A549 (cell line): ENCODE measurements around the gene CTAG1B. TPM values are rescaled to one million over a fixed set of nuclear protein-coding genes. Genes with fewer than 3 reads are reported as not detected.
A peak's percentile ranks its signal among the peaks of the same experiment; 100 is the strongest.

Experiments used
- ATAC-seq, 2 experiments: fragments of 200-7000 bp in 1 of 2; fragments of >200 bp in 1 of 2; cut with Nextera tagmentation in 1 of 2; cut with Tn5 transposase in 1 of 2; 3 replicates each; pipeline versions ENCODE4 v1.8.0 to v1.9.1; 2018 to 2020; ENCODE audit warnings: mild to moderate bottlenecking in 1 of 2, moderate library complexity in 1 of 2
- CTCF ChIA-PET: fragments of 300-600 bp; sonication (Branson Sonifier 250); formaldehyde crosslinking; extraction: SDS; loops from one replicate; lab custom pipeline; 2021; ENCODE audit warnings: antibody characterized with exemption, inconsistent platforms; lab: Yijun Ruan, JAX
- POLR2A ChIA-PET: fragments of 350-600 bp; formaldehyde crosslinking; extraction: SDS; loops from one replicate; lab custom pipeline; 2021; ENCODE audit warnings: antibody characterized with exemption, inconsistent platforms; lab: Yijun Ruan, JAX
- DNase-seq, 2 experiments: peaks; one replicate each; pipeline versions ENCODE4 v3.0.0 to v3.0.0-alpha.2; 2011 to 2016; ENCODE audit warnings: low read depth in 1 of 2, low spot score in 1 of 2
- FAIRE-seq: peaks from 2 replicates; lab custom pipeline; 2011; peaks lifted over from hg19 to GRCh38; lab: Jason Lieb, UNC
- H3K27ac ChIP-seq, 2 experiments: fragments of >200 bp; sonication (Bioruptor Twin); formaldehyde crosslinking; 3 replicates each; pipeline ENCODE4 v1.5.1; 2016 to 2017
- H3K4me1 ChIP-seq: fragments of >200 bp; sonication (Bioruptor Twin); formaldehyde crosslinking; 3 replicates; pipeline ENCODE4 v1.6.1; 2016
- H3K4me2 ChIP-seq: fragments of >200 bp; sonication (Bioruptor Twin); formaldehyde crosslinking; 3 replicates; pipeline ENCODE4 v1.6.1; 2016
- H3K4me3 ChIP-seq: fragments of >200 bp; sonication (Bioruptor Twin); formaldehyde crosslinking; 3 replicates; pipeline ENCODE4 v1.5.1; 2016
- H3K9me3 ChIP-seq: fragments of >200 bp; sonication (Bioruptor Twin); formaldehyde crosslinking; 3 replicates; pipeline ENCODE4 v1.6.1; 2016
- CBX8 ChIP-seq: fragments of 200-600 bp; sonication (generic); IDR thresholded peaks from 2 replicates; pipeline ENCODE4 v1.6.1; 2016
- CEBPB ChIP-seq, 2 experiments: fragments of >200 bp in 1 of 2; sonication (Bioruptor Twin) in 1 of 2; formaldehyde crosslinking in 1 of 2; IDR thresholded peaks; 2 replicates each; pipeline ENCODE4 v1.6.1; 2012 to 2016
- CHD2 ChIP-seq: fragments of 150-350 bp; IDR thresholded peaks from 2 replicates; pipeline ENCODE4 v1.6.1; 2014; ENCODE audit warnings: low read length; ENCODE audit not compliant: partially characterized antibody
- EHMT2 ChIP-seq: fragments of 200-600 bp; sonication (generic); IDR thresholded peaks from 2 replicates; pipeline ENCODE4 v1.6.1; 2016; ENCODE audit warnings: antibody characterized with exemption, low read depth, mild to moderate bottlenecking, moderate library complexity
- FOSB ChIP-seq: fragments of 250-450 bp; sonication (Bioruptor Pico); IDR thresholded peaks from 2 replicates; pipeline ENCODE4 v1.5.0; 2020; ENCODE audit warnings: mild to moderate bottlenecking, moderate library complexity
- GATA3 ChIP-seq: IDR thresholded peaks from 2 replicates; pipeline ENCODE4 v1.6.1; 2012; ENCODE audit warnings: borderline replicate concordance
- HOXA7 ChIP-seq: fragments of 250-450 bp; sonication (Bioruptor Pico); IDR thresholded peaks from 2 replicates; pipeline ENCODE4 v1.5.0; 2020; ENCODE audit warnings: mild to moderate bottlenecking, moderate library complexity
- HOXB5 ChIP-seq: fragments of 250-450 bp; sonication (Bioruptor Pico); IDR thresholded peaks from 2 replicates; pipeline ENCODE4 v1.5.0; 2020; ENCODE audit warnings: mild to moderate bottlenecking, moderate library complexity
- JUN ChIP-seq, 2 experiments: fragments of >200 bp; sonication (Bioruptor Twin); formaldehyde crosslinking; IDR thresholded peaks; 2 replicates in 1 of 2; 3 replicates in 1 of 2; pipeline ENCODE4 v1.6.1; 2016 to 2017
- JUNB ChIP-seq: fragments of >200 bp; sonication (Bioruptor Twin); formaldehyde crosslinking; IDR thresholded peaks from 2 replicates; pipeline ENCODE4 v1.6.1; 2016
- KDM5A ChIP-seq: fragments of 200-600 bp; sonication (generic); IDR thresholded peaks from 2 replicates; pipeline ENCODE4 v1.6.1; 2016; ENCODE audit warnings: antibody characterized with exemption, mild to moderate bottlenecking
- MAX ChIP-seq: IDR thresholded peaks from 2 replicates; pipeline ENCODE4 v1.6.1; 2012
- MYC ChIP-seq: IDR thresholded peaks from 2 replicates; pipeline ENCODE4 v1.6.1; 2012; ENCODE audit warnings: mild to moderate bottlenecking, inconsistent platforms, low read length, improper control_type of control experiment, borderline replicate concordance
- NR3C1 ChIP-seq: fragments of >200 bp; sonication (Bioruptor Twin); formaldehyde crosslinking; IDR thresholded peaks from 3 replicates; pipeline ENCODE4 v1.6.1; 2017
- PHF8 ChIP-seq: fragments of 200-600 bp; sonication (generic); IDR thresholded peaks from 2 replicates; pipeline ENCODE4 v1.6.1; 2016; ENCODE audit warnings: low read depth, mild to moderate bottlenecking, antibody characterized with exemption, moderate library complexity, borderline replicate concordance
- POLR2A ChIP-seq: IDR thresholded peaks from 2 replicates; pipeline ENCODE4 v1.6.1; 2012; ENCODE audit warnings: mild to moderate bottlenecking, low read length
- RARB ChIP-seq: fragments of 250-450 bp; sonication (Bioruptor Pico); IDR thresholded peaks from 2 replicates; pipeline ENCODE4 v1.8.0; 2021; ENCODE audit warnings: mild to moderate bottlenecking, moderate library complexity
- RCOR1 ChIP-seq: fragments of 150-350 bp; IDR thresholded peaks from 2 replicates; pipeline ENCODE4 v1.6.1; 2014; ENCODE audit warnings: antibody characterized with exemption, low read length, low read depth
- RNF2 ChIP-seq: fragments of 200-600 bp; sonication (generic); IDR thresholded peaks from 2 replicates; pipeline ENCODE4 v1.6.1; 2016; ENCODE audit warnings: low read depth, mild to moderate bottlenecking, antibody characterized with exemption, moderate library complexity, borderline replicate concordance
- TFCP2L1 ChIP-seq: fragments of 250-450 bp; sonication (Bioruptor Pico); IDR thresholded peaks from 2 replicates; pipeline ENCODE4 v1.5.0; 2021; ENCODE audit warnings: mild to moderate bottlenecking
- TP53 ChIP-seq: fragments of 250-450 bp; sonication (Bioruptor Pico); IDR thresholded peaks from 2 replicates; pipeline ENCODE4 v1.5.0; 2021; ENCODE audit warnings: mild to moderate bottlenecking, moderate library complexity
- ZC3H11A ChIP-seq: fragments of 450-650 bp; IDR thresholded peaks from 2 replicates; pipeline ENCODE4 v1.6.1; 2014; ENCODE audit warnings: antibody characterized with exemption, mild to moderate bottlenecking
- ZFP36 ChIP-seq: fragments of 450-650 bp; IDR thresholded peaks from 2 replicates; pipeline ENCODE4 v1.6.1; 2014; ENCODE audit warnings: borderline replicate concordance; ENCODE audit not compliant: partially characterized antibody
- ZNF302 ChIP-seq: fragments of 250-450 bp; sonication (Bioruptor Pico); IDR thresholded peaks from 2 replicates; pipeline ENCODE4 v1.9.0; 2021; ENCODE audit warnings: inconsistent platforms, mild to moderate bottlenecking, moderate library complexity
- WGBS: methylation state at CpG from one replicate; pipeline ENCODE4 v1.1.6; 2017; ENCODE audit errors: missing lambda C conversion rate; 5-methylcytosine and 5-hydroxymethylcytosine counted together
- polyA plus RNA-seq, 4 experiments: library from polyadenylated mRNA; depleted of rRNA in 3 of 4; stranded (reverse); fragments of >200 nt; fragmentation: RNase III in 1 of 4; extraction: RNeasy Plus Mini Kit Qiagen cat#74134 plus additional on column Dnase treatment in 1 of 4; gene quantifications; 2 replicates in 3 of 4; 3 replicates in 1 of 4; pipeline ENCODE4 v1.2.3, GENCODE V29; 2011 to 2017
- TF ChIP-seq, protein P1 (sequence below): fragments of >200 bp; sonication (Bioruptor Twin); formaldehyde crosslinking; IDR thresholded peaks from 3 replicates; pipeline ENCODE4 v1.6.1; 2016
- TF ChIP-seq, protein P2 (sequence below): IDR thresholded peaks from 2 replicates; pipeline ENCODE4 v1.6.1; 2012; ENCODE audit warnings: low read depth, borderline replicate concordance
- TF ChIP-seq, protein P3 (sequence below): fragments of 150-350 bp; IDR thresholded peaks from 2 replicates; pipeline ENCODE4 v1.6.1; 2014; ENCODE audit warnings: low read depth, mild to moderate bottlenecking, low read length

CTAG1B gene
- polyA plus RNA-seq, 2 of the 4 experiments (the other 2 are of a cell fraction), result not detected

DNA sequence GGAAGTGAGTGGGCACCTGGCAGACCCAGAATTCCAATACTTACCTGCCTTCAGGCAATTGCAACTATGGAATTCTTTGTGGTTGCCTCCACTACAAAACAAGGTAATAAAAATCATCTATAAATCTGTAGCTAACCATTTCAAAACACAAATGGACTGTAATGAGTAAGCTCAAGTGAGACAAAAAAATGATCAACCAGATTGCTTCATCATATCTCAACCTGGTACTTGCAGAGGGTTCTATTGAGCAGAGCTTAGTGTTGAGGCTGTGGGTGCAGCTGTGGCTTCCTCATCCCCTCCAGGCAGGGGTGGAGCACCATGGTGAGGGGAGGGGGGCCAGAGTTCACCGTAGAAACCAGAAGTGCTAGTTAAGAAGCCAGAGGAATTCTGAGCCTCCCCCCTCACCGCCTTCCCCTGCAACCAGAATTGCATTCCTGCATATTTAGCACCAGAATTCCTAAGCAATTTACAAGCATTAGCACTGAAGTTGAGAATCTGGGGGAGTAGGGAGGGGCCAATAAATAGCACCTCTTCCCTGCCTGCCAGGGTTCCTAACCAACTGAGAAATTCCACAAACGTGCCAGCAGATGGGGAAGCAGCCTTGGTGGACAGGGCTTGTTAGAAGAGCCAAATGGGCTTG is 22.7 kb downstream of the CTAG1B start:
- no peak overlapping the region for H3K4me2 ChIP-seq
- TF ChIP-seq JUN (IDR thresholded peaks at IDR 0.05) (no peak), ZFP36 (no peak), TP53 (no peak), MYC (no peak), CHD2 (no peak), FOSB (CRISPR knock-in tag) (no peak), TFCP2L1 (CRISPR knock-in tag) (no peak), CEBPB (IDR thresholded peaks at IDR 0.05) (no peak), ZC3H11A (no peak), POLR2A (no peak), RARB (CRISPR knock-in tag) (no peak), RNF2 (no peak), EHMT2 (no peak), ZNF302 (CRISPR knock-in tag) (no peak), HOXA7 (CRISPR knock-in tag) (no peak), GATA3 (no peak)
- TF ChIP-seq, protein P1, sequence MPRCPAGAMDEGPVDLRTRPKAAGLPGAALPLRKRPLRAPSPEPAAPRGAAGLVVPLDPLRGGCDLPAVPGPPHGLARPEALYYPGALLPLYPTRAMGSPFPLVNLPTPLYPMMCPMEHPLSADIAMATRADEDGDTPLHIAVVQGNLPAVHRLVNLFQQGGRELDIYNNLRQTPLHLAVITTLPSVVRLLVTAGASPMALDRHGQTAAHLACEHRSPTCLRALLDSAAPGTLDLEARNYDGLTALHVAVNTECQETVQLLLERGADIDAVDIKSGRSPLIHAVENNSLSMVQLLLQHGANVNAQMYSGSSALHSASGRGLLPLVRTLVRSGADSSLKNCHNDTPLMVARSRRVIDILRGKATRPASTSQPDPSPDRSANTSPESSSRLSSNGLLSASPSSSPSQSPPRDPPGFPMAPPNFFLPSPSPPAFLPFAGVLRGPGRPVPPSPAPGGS, result no peak
- 3% methylated on average over 3 of the region's 3 CpGs for WGBS
- ChIA-PET CTCF (interaction anchor here (1.2 kb wide), 1 partner anchor 16 kb away, joined by 3 read pairs; no protein-coding TSS in a partner anchor), POLR2A (no interaction called here)
- no peaks in the 10 kb centered on the region for H3K4me1 ChIP-seq
- H3K27ac ChIP-seq, result no peak overlapping the region
- FAIRE-seq (peak; percentile 18), ATAC-seq (peak in 1 of 2 experiments; percentile 30; a peak in 1 of 6 replicates), DNase-seq (no peak)
- H3K9me3 ChIP-seq, result peaks cover 5% of the 10 kb centered on the region; the same call in 1 of the 3 replicates
- H3K4me3 ChIP-seq, result no peak overlapping the region

GRCh38 chrX:154595559-154596249 is 23.4 kb downstream of the CTAG1B start:
- no peaks in the 10 kb centered on the region for H3K4me1 ChIP-seq
- CTCF ChIA-PET, result interaction anchor here (1.2 kb wide), 1 partner anchor 16 kb away, joined by 3 read pairs; no protein-coding TSS in a partner anchor
- no peak for FAIRE-seq
- 18% methylated on average over 2 of the region's 2 CpGs for WGBS
- peaks cover 5% of the 10 kb centered on the region; the same call in 1 of the 3 replicates for H3K9me3 ChIP-seq
- TF ChIP-seq CBX8 (no peak), ZC3H11A (no peak), JUN (IDR thresholded peaks at IDR 0.05) (no peak), NR3C1 (no peak), MAX (no peak), EHMT2 (no peak), FOSB (CRISPR knock-in tag) (no peak), GATA3 (no peak), JUNB (no peak), HOXB5 (CRISPR knock-in tag) (no peak), POLR2A (no peak), PHF8 (no peak), KDM5A (no peak), MYC (no peak), RCOR1 (no peak)
- TF ChIP-seq, protein P2, sequence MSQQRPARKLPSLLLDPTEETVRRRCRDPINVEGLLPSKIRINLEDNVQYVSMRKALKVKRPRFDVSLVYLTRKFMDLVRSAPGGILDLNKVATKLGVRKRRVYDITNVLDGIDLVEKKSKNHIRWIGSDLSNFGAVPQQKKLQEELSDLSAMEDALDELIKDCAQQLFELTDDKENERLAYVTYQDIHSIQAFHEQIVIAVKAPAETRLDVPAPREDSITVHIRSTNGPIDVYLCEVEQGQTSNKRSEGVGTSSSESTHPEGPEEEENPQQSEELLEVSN, result no peak
- TF ChIP-seq, protein P3, sequence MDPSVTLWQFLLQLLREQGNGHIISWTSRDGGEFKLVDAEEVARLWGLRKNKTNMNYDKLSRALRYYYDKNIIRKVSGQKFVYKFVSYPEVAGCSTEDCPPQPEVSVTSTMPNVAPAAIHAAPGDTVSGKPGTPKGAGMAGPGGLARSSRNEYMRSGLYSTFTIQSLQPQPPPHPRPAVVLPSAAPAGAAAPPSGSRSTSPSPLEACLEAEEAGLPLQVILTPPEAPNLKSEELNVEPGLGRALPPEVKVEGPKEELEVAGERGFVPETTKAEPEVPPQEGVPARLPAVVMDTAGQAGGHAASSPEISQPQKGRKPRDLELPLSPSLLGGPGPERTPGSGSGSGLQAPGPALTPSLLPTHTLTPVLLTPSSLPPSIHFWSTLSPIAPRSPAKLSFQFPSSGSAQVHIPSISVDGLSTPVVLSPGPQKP, result no peak
- ATAC-seq, result no peak
- no peak overlapping the region for H3K4me3 ChIP-seq
- POLR2A ChIA-PET, result no interaction called here
- DNase-seq, result no peak
- no peak overlapping the region for H3K27ac ChIP-seq
- H3K4me2 ChIP-seq, result no peak overlapping the region
